ENCODE data around the gene AURKB.

DNA sequence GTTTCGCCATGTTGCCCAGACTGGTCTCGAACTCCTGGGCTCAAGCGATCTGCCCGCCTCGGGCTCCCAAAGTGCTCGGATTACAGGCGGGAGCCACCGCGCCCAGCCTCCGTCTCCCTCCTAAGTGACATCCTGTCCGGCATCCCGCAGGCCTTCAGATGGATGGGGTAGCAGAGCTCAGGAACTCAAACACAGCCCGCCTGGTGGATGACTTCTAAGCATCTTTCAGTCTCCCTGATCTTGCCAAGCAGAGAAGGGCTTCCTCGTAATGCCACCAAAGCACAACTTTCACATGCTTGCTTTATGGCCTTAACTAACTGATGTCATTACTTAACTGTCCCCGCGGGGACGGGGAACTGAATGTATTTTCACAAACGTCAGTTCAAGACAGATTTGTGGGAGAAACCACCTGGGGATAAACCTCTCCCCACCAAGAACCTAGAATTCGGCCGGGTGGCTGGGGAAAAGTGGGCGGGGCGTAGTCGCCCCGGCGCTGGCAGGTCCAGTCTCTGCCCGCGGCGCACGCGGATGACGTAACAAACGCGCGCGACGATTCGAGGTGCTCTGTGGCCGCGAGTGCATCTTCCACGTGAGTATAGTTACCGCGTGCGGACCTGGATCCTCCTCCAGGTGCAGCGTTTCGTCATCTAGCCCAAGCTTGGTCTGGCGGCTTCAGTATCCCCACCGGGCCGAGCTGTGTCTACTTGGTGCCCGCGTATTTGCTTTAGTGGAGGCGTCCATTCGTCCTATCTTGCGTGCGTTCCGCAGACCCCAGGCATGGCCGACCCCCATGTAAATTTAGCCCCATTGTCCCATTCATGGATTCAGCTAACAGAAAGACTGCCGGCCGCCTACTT lies 38.6 kb upstream of the AURKB start, which contains the start of gene PFAS:
- TF ChIP-seq, protein P1, sequence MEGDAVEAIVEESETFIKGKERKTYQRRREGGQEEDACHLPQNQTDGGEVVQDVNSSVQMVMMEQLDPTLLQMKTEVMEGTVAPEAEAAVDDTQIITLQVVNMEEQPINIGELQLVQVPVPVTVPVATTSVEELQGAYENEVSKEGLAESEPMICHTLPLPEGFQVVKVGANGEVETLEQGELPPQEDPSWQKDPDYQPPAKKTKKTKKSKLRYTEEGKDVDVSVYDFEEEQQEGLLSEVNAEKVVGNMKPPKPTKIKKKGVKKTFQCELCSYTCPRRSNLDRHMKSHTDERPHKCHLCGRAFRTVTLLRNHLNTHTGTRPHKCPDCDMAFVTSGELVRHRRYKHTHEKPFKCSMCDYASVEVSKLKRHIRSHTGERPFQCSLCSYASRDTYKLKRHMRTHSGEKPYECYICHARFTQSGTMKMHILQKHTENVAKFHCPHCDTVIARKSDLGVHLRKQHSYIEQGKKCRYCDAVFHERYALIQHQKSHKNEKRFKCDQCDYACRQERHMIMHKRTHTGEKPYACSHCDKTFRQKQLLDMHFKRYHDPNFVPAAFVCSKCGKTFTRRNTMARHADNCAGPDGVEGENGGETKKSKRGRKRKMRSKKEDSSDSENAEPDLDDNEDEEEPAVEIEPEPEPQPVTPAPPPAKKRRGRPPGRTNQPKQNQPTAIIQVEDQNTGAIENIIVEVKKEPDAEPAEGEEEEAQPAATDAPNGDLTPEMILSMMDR (IDR thresholded peaks at IDR 0.05): peak in 1 of 4 experiments; percentile 19
- TF ChIP-seq POLR2AphosphoS5 (IDR thresholded peaks at IDR 0.05) (peak; percentile 87), EP300 (IDR thresholded peaks at IDR 0.05) (no peak)
